KMS-11 (cell line): ENCODE results near the gene ITSN1.

Experiments
- H2AFZ ChIP-seq: fragments of 200-600 bp; sonication (generic); 2 replicates; pipeline ENCODE4 v1.6.1; 2016; ENCODE audit warnings: antibody characterized with exemption, mixed run types, low read depth
- H3K27ac ChIP-seq: fragments of 200-600 bp; sonication (generic); 2 replicates; pipeline ENCODE4 v1.6.1; 2016; ENCODE audit warnings: mild to moderate bottlenecking, mixed run types
- H3K27me3 ChIP-seq: fragments of 200-600 bp; sonication (generic); 2 replicates; pipeline ENCODE4 v1.6.1; 2017; ENCODE audit warnings: mild to moderate bottlenecking, low read depth, mixed run types, moderate library complexity; ENCODE audit not compliant: insufficient read depth
- H3K36me3 ChIP-seq: fragments of 200-600 bp; sonication (generic); 2 replicates; pipeline ENCODE4 v1.6.1; 2017; ENCODE audit warnings: mild to moderate bottlenecking, mixed run types; ENCODE audit not compliant: insufficient read depth
- H3K4me1 ChIP-seq: fragments of 200-600 bp; sonication (generic); 2 replicates; pipeline ENCODE4 v1.6.1; 2016; ENCODE audit warnings: mild to moderate bottlenecking, low read depth, mixed run types; ENCODE audit not compliant: poor library complexity, severe bottlenecking
- H3K4me2 ChIP-seq: fragments of 200-600 bp; sonication (generic); 2 replicates; pipeline ENCODE4 v1.7.0; 2016; ENCODE audit warnings: mild to moderate bottlenecking, mixed run types
- H3K4me3 ChIP-seq: fragments of 200-600 bp; sonication (generic); IDR thresholded peaks from 2 replicates; pipeline ENCODE4 v1.6.1; 2017; ENCODE audit warnings: low read depth, low read length, mixed read lengths; ENCODE audit not compliant: insufficient read depth
- H3K79me2 ChIP-seq: fragments of 200-600 bp; sonication (generic); 2 replicates; pipeline ENCODE4 v1.6.1; 2016; ENCODE audit warnings: low read depth, mixed run types; ENCODE audit not compliant: insufficient read depth
- H3K9ac ChIP-seq: fragments of 200-600 bp; sonication (generic); 2 replicates; pipeline ENCODE4 v1.6.1; 2016; ENCODE audit warnings: mild to moderate bottlenecking, mixed run types
- H4K20me1 ChIP-seq: fragments of 200-600 bp; sonication (generic); 2 replicates; pipeline ENCODE4 v1.6.1; 2016; ENCODE audit warnings: mild to moderate bottlenecking, mixed run types; ENCODE audit not compliant: insufficient read depth
- CTCF ChIP-seq: fragments of 200-600 bp; sonication (generic); conservative IDR thresholded peaks from 2 replicates; pipeline ENCODE4 v1.6.1; 2017; ENCODE audit warnings: low read depth, mild to moderate bottlenecking, antibody characterized with exemption, low read length, moderate library complexity, mixed read lengths

The ITSN1 gene

GRCh38 chr21:33703750-33704606 lies 61.7 kb downstream of the ITSN1 start:
- no peak overlapping the region for H3K4me2 ChIP-seq
- no peak overlapping the region for H3K27ac ChIP-seq
- H3K4me3 ChIP-seq, result no peak overlapping the region
- no peaks in the 10 kb centered on the region for H3K27me3 ChIP-seq
- H4K20me1 ChIP-seq, result no peaks in the 10 kb centered on the region
- H3K4me1 ChIP-seq, result no peaks in the 10 kb centered on the region
- H3K9ac ChIP-seq, result no peak overlapping the region
- no peaks in the 10 kb centered on the region for H3K36me3 ChIP-seq
- no peak for TF ChIP-seq CTCF
- H3K79me2 ChIP-seq, result no peaks in the 10 kb centered on the region
- H2AFZ ChIP-seq, result no peak overlapping the region

- Histone ChIP-seq H2AFZ (no peak overlapping the region), H3K36me3 (no peaks in the 10 kb centered on the region), H3K27ac (no peak overlapping the region), H3K79me2 (no peaks in the 10 kb centered on the region), H4K20me1 (no peaks in the 10 kb centered on the region), H3K4me2 (no peak overlapping the region), H3K9ac (no peak overlapping the region), H3K27me3 (no peaks in the 10 kb centered on the region), H3K4me3 (no peak overlapping the region), H3K4me1 (peaks cover 21% of the 10 kb centered on the region)
- no peak for TF ChIP-seq CTCF
Observed at GRCh38 chr21:33707846-33708245, 65.5 kb downstream of the ITSN1 start.

- no peaks in the 10 kb centered on the region for H3K79me2 ChIP-seq
Observed at GRCh38 chr21:33708874-33709273, 66.6 kb downstream of the ITSN1 start.

GRCh38 chr21:33712022-33712803 lies 69.9 kb downstream of the ITSN1 start:
- peak overlapping the region; percentile 23; the same call in 1 of the 2 replicates for H3K4me2 ChIP-seq

More at GRCh38 chr21:33708874-33709273, 66.6 kb downstream of the ITSN1 start:
- H2AFZ ChIP-seq, result no peak overlapping the region
- no peaks in the 10 kb centered on the region for H3K36me3 ChIP-seq
- no peaks in the 10 kb centered on the region for H4K20me1 ChIP-seq
- H3K27ac ChIP-seq, result no peak overlapping the region
- no peaks in the 10 kb centered on the region for H3K27me3 ChIP-seq
- H3K4me2 ChIP-seq, result no peak overlapping the region
- no peak overlapping the region for H3K9ac ChIP-seq
- peaks cover 26% of the 10 kb centered on the region for H3K4me1 ChIP-seq
- H3K4me3 ChIP-seq, result no peak overlapping the region
- no peak for TF ChIP-seq CTCF

More at GRCh38 chr21:33712022-33712803, 69.9 kb downstream of the ITSN1 start:
- TF ChIP-seq CTCF, result no peak
- no peaks in the 10 kb centered on the region for H3K36me3 ChIP-seq
- H4K20me1 ChIP-seq, result no peaks in the 10 kb centered on the region
- H2AFZ ChIP-seq, result no peak overlapping the region
- no peak overlapping the region for H3K9ac ChIP-seq
- no peaks in the 10 kb centered on the region for H3K79me2 ChIP-seq
- no peaks in the 10 kb centered on the region for H3K27me3 ChIP-seq
- H3K4me3 ChIP-seq, result no peak overlapping the region
- H3K27ac ChIP-seq, result peak overlapping the region; percentile 27; the same call in 1 of the 2 replicates
- H3K4me1 ChIP-seq, result peaks cover 26% of the 10 kb centered on the region
